ENCODE data around the gene ACACA.

- TF ChIP-seq POLR2AphosphoS5 (IDR thresholded peaks at IDR 0.05; ENCODE audit: low read depth, low read length) (no peak), POLR2A (IDR thresholded peaks at IDR 0.05; ENCODE audit: low read depth, low read length) (no peak), TAF1 (IDR thresholded peaks at IDR 0.05; ENCODE audit: low read depth, low read length) (no peak), PAX5 (IDR thresholded peaks at IDR 0.05; ENCODE audit: insufficient read depth, low read length, severe bottlenecking) (no peak), SPI1 (IDR thresholded peaks at IDR 0.05; ENCODE audit: low read depth, low read length) (no peak)
These were observed 340.0 kb downstream of the ACACA start for GRCh38 chr17:37066322-37067255.

Measured in GM12891 (cell line).